ENCODE measurements around the gene AKIRIN1. TPM values are rescaled to one million over a fixed set of nuclear protein-coding genes. Genes with fewer than 3 reads are reported as not detected.
A peak's percentile ranks its signal among the peaks of the same experiment; 100 is the strongest.
"Not testable (repeated sequence)": the region's sequence is repeated elsewhere in the genome, so short reads cannot be mapped to it uniquely, and the experiment has no call there.

Gene AKIRIN1, protein sequence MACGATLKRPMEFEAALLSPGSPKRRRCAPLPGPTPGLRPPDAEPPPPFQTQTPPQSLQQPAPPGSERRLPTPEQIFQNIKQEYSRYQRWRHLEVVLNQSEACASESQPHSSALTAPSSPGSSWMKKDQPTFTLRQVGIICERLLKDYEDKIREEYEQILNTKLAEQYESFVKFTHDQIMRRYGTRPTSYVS
- 10 to 100 TPM in 2 of 3 donors, 1 to 10 TPM in 1; 9.5 to 47.0 (median 45.8) TPM for polyA plus RNA-seq

DNA sequence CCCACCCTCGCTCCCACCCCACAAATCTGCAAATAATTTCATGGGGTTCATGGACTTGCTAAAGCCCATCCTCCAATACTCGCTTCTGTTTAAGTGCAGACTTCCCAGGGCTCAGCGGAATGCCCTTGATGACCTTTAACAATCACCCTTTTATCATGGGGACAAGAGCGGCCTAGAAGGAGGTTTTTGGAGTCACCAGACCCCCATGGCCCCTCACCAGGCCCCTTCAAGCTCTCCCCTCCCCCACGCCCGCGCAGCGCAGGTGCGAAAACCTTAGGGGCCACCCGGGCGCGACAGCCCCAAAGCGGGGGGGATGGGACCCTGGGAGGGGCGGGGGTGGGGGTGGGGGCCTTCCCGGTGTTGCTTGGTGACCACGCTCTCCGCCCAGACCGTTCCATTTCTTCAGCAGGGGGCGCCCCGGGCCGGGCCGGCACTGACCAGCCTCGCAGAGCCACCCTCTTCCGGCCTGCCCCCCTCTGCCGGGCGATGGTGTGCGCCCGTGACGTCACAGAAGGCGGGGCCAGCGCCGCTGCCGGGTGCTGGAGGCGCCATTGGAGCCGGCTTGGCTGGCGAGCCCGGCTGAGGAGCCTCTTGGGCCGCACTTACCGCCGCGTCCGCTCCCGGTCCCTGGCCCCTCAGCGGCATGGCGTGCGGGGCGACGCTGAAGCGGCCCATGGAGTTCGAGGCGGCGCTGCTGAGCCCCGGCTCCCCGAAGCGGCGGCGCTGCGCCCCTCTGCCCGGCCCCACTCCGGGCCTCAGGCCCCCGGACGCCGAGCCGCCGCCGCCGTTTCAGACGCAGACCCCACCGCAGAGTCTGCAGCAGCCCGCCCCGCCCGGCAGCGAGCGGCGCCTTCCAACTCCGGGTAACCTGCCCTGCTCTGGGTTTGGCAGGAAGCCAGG is at the start of gene AKIRIN1:
Gene AKIRIN1 (plus strand): TSS at position 539 of the 900 bp plus-strand sequence. CDS start 105 bp downstream, at position 644.
- 0 to 1% (median 1%) methylated on average over 63 to 76 of the region's 76 CpGs for WGBS, 3 donors
- H3K27ac ChIP-seq (ENCODE audit: low read depth, low read length): peak within 1 kb of the TSS; percentile 91

DNA sequence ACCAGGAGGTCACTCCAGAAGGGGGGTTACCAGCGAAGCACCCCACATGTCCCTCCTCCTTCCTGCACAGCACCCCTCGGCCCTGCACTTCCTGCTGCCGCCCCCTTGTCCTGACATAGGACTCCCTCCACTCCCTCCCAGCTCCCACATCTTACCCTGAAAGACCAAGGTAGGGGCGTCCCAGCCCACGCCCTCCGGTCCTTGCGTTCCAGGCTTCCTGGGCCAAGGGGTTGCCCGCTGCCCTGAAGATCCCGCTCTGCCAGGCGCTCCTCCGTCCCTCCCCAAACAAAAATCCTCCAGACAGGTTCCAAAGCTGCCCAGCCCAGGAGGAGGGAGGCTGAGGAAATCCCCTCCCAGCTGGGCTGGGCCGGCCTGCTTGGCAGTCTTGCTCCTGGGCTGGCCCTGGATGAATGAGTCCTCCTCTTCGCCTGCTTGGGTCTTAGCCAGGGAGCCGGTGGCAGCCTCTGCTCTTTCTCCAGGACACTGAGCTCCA is 49.5 kb upstream of the AKIRIN1 start, which contains the start of gene RHBDL2:
Gene RHBDL2 (minus strand): TSS at position 304 of the 493 bp plus-strand sequence. CDS start 22,618 bp downstream, outside the sequence.
- 34 to 50% (median 39%) methylated on average over 14 of the region's 14 CpGs for WGBS, 3 donors
- no peak within 1 kb of the TSS for H3K27ac ChIP-seq (ENCODE audit: low read depth, low read length)

DNA sequence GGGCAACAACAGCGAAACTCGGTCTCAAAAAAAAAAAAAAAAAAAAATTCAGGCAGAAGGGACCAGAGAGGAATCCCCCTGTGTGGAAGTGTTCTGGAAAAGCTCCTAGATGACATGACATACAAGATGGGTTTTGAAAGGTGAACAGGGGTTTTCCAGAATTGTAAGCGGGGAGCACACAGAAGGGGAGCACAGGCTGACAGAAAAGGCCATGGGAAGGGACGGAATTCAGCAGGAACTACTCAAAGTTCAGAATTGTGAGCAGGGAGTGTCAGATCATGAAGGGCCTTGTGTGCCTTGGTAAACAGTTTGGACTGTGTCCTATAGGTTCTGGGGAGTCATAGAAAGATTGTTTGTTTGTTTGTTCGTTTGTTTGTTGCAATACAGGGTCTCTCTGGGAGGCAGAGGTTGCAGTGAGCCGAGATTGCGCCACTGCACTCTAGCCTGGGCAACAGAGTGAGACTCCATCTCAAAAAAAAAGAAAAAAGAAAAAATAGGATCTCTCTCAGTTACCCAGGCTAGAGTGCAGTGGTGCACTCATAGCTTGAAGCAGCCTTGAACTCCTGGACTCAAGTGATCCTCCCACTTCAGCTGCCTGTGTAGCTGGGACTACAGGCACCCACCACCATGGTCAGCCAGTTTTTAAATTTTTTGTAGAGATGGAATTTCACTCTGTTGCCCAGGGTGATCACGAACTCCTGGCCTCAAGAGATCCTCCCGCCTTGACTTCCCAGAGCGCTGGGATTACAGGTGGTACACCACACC is 48.2 kb upstream of the AKIRIN1 start:
- H3K27ac ChIP-seq (ENCODE audit: low read depth, low read length): no peak overlapping the region
- WGBS, 3 donors: 94 to 95% (median 95%) methylated on average over 10 of the region's 10 CpGs

DNA sequence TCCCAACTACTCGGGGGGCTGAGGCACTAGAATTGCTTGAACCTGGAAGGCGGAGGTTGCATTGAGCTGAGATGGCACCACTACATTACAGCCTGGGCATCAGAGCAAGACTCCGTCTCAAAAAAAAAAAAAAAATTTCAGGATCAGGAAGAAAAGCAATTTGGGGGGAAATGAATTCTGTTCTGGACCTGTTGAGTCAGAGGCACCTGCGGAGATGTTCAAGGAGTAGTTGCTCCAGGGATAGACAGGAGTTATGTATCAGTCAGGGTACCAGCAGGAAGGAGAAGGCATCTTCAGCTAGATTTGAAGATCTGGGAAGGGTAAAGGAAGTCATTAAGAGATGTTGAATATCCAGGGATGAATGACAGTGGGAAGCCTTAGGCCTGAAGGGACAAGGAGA is 46.5 kb upstream of the AKIRIN1 start:
- WGBS, 3 donors: 96 to 100% (median 97%) methylated on average over 4 of the region's 4 CpGs
- no peak overlapping the region for H3K27ac ChIP-seq (ENCODE audit: low read depth, low read length)

DNA sequence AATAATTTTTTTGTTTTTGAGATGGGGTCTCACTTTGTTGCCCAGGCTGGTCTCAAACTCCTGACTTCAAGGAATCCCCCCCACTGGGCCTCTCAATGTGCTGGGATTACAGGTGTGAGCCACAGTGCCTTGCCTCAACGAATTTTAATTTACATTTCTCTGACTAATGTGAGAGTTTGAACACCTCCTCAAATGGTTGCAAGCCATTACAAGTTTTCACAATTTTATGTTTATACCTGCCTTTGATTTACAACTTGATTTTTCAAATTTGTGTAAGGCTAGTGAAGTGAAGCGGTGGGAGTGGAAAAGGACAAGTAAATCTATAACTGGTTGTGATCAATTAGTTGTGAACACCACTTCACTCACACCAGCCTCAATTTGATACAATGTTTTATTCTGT is 40.5 kb upstream of the AKIRIN1 start:
- H3K27ac ChIP-seq (ENCODE audit: low read depth, low read length): no peak overlapping the region
- WGBS, 3 donors: 51 to 65% (median 54%) methylated on average over 2 of the region's 2 CpGs

DNA sequence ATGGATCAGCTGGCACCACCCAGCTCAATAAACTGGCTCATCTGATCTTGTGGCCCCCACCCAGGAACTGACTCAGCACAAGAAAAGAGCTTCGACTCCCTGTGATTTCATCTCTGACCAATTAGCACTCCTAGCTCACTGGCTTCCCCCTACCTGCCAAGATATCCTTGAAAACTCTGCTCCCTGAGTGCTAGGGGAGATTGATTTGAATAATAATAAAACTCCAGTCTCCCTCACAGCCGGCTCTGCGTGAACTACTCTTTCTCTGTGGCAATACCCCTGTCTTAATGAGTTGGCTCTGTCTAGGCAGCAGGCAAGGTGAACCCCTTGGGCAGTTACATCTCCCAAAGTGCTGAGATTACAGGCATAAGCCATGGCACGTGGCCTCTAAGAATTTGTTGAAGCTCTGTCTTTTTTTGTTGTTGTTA is 37.6 kb upstream of the AKIRIN1 start:
- H3K27ac ChIP-seq (ENCODE audit: low read depth, low read length): no peak overlapping the region
- WGBS, 3 donors: 30 to 42% (median 38%) methylated on average over 4 of the region's 4 CpGs

DNA sequence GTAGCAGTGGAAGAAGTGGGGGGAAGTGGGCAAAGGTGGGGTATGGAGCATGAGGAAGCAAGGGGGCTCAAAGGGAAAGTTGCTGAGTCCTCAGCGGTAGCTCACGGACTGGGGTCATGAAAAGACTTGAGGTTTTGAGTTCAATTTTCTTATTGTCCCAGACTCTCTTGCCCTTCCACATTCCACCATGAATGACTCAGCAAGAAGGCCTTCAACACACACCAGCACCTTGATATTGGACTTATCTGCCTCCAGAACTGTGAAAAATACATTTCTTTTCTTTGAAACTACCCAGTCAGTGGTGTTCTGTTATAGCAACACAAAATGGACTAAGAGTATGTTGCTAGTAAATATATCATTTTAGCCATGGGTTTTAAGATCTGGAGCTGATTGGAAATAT is 32.1 kb upstream of the AKIRIN1 start:
- no peak overlapping the region for H3K27ac ChIP-seq (ENCODE audit: low read depth, low read length)
- WGBS, 3 donors: 94 to 96% (median 96%) methylated on average over 2 of the region's 2 CpGs

DNA sequence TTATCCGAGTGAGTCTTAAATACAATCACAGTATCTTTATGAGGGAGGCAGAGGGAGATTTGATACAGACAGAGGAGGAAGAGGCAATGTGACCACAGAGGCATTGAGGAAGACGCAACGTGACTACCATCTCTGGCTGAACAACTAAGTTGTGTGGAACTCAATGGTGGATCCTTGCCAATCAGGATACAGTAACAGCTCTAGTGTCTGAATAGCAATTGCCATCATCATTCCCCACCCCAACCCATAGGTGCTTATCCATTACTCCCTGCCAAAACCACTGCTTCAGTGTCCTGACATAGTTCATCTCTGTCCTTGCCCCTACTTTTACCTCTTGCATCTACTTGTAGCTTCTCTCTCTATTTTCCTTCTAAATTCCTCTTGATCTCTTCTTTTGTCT is 29.0 kb upstream of the AKIRIN1 start:
- no peak overlapping the region for H3K27ac ChIP-seq (ENCODE audit: low read depth, low read length)
- 57 to 74% (median 58%) methylated on average over 3 of the region's 3 CpGs for WGBS, 3 donors

DNA sequence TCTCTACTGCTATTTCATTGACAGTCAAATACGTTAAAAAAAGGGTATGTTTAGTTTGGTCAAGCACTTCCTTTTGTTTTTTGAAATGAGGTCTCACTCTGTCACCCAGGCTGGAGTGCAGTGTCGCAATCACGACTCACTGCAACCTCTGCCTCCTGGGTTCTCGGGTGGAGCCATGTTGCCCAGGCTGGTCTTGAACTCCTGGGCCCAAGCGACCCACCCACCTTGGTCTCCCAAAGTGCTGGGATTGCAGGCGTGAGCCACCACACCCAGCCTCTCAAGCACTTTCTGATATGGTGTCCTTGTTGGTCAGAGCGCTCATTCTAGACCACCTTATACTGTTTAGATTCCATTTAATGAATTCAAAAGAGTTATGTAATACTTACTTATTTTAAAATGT is 28.5 kb upstream of the AKIRIN1 start:
- H3K27ac ChIP-seq (ENCODE audit: low read depth, low read length): no peak overlapping the region

DNA sequence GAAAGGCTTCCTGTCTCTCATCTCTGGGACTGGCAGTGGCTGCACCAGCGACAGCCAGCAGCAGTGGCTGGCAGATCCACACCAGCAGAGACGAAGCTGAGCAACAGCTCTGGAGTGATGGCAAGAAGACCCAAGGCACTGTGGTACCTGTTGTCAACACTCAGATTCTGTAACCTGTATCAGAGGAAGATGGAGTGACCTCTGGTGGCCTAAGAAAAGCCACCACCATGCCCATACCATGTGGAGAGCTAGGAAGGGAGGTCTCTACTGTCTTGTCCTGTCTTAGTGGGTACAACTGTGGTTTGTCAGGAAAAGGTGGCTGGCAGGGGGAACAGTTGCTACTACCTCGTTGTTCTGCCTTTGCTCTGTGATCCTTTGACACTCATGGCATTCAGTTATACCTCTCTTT is 26.9 kb upstream of the AKIRIN1 start:
- 53 to 63% (median 59%) methylated on average over 3 of the region's 3 CpGs for WGBS, 3 donors
- H3K27ac ChIP-seq (ENCODE audit: low read depth, low read length): no peak overlapping the region

More for the DNA sequence above, 28.5 kb upstream of the AKIRIN1 start:
- WGBS, 3 donors: 68 to 88% (median 68%) methylated on average over 7 of the region's 7 CpGs

DNA sequence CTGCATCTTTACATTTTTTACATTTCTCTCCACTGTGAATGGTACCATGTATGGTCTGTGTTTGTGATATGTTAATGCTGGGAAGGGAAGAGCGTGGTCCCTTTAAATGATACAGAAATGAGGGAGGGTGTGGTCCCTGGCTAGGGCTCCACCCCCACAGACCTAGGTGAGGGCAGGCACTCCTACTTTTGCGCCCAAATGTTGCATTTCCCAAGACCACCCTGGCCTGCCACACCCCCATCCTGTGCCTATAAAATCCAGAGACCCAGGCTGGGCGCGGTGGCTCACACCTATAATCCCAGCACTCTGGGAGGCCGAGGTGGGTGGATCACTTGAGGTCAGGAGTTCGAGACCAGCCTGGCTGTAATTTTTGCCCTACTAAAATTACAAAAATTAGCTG is 17.9 kb upstream of the AKIRIN1 start:
- WGBS, 3 donors: 63 to 67% (median 64%) methylated on average over 6 of the region's 6 CpGs
- H3K27ac ChIP-seq (ENCODE audit: low read depth, low read length): not testable (repeated sequence)

DNA sequence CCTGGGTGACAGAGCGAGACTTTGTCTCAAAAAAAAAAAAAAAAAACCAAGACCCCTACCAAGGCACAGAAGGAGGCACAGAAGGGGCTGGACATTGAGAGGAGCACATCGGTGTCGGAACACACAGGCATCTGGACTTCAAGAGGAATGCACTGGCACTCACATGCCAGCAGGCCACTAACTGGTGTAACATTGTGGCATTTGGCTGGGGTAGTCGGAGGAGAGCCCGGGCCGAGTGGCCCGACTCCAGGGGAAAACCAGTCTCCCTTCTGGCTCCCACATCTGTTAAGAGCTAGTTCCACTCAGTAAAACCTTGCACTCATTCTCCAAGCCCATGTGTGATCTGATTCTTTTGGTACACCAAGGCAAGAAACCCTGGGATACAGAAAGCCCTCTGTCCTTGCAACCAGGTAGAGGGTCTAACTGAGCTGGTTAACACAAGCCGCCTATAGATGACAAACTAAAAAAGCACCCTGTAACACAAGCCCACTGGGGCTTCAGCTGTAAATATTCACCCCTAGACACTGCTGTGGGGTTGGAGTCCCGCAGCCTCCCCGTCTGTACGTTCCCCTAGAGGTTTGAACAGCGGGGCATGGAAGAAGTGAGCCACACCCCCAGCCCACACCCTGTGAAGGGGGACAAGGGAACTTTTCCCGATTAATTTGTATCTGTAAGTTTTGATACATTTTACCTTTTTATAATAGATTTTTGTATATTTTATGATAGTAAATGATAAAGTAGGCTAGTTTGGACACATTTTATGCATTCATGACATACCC is 17.2 kb upstream of the AKIRIN1 start:
- 79 to 85% (median 83%) methylated on average over 12 to 13 of the region's 13 CpGs for WGBS, 3 donors
- no peak overlapping the region for H3K27ac ChIP-seq (ENCODE audit: low read depth, low read length)

DNA sequence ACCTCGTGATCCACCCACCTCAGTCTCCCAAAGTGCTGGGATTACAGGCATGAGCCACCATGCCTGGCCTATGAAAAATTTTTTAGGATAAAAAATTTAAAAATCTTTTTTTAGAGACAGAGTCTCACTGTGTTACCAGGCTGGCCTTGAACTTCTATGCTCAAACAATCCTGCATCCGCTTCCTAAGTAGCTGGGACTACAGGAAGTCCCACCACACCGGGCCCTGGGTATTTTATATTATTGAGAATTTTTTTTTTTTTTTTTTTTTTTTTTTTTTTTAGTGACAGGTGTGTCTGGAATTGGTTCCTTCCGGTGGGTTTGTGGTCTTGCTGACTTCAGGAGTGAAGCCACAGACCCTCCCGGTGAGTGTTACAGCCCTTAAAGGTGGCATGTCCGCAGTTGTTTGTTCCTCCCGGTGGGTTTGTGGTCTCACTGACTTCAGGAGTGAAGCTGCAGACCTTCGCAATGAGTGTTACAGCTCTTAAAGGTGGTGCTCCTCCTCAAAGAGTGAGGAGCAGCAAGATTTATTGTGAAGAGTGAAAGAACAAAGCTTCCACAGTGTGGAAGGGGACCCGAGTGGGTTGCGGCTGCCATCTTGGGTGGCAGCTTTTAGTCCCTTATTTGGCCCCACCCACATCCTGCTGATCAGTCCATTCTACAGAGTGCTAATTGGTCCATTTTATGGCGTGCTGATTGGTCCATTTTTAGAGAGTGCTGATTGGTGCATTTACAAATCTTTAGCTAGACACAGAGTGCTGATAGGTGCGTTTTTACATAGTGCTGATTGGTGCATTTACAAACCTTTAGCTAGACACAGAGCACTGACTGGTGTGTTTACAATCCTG is 13.5 kb upstream of the AKIRIN1 start:
- 83 to 87% (median 84%) methylated on average over 12 of the region's 12 CpGs for WGBS, 3 donors
- H3K27ac ChIP-seq (ENCODE audit: low read depth, low read length): not testable (repeated sequence)

DNA sequence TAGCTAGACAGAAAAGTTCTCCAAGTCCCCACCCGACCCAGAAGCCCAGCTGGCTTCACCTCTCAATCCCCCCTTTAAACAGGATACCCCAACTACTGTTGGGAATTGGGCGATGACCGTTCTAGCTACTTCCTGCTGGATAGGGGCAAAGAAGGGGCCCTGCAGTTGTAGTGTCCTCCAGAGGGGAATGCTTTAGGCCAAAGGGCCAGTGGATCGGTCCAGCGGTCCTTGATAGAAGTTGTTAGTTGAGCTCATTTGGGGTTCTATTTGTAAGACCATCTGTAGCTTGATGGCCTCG is 12.9 kb upstream of the AKIRIN1 start:
- WGBS, 3 donors: 89 to 94% (median 93%) methylated on average over 6 of the region's 6 CpGs

DNA sequence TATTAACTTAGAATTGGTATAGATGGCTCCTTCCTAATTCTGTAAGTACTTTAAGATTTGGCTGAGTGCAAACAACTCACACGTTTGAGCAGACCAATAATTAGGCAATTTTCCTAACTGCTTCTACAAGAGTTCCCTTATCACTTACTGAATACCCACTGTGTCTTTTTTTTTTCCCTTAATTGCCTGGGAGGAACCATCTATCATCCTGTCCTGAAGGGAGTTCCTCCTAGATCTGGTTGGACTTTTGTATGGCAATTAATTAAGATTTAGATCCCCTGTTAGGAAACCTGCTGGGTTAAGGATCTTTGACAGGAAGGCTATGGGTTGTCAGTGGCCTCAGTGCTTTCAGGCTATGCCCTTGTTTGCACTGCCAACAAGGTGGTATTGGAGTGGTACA is 11.7 kb upstream of the AKIRIN1 start:
- WGBS, 3 donors: 13 to 64% (median 36%) methylated on average over 1 of the region's 1 CpG
- H3K27ac ChIP-seq (ENCODE audit: low read depth, low read length): not testable (repeated sequence)

More for the DNA sequence above, 12.9 kb upstream of the AKIRIN1 start:
- not testable (repeated sequence) for H3K27ac ChIP-seq (ENCODE audit: low read depth, low read length)

DNA sequence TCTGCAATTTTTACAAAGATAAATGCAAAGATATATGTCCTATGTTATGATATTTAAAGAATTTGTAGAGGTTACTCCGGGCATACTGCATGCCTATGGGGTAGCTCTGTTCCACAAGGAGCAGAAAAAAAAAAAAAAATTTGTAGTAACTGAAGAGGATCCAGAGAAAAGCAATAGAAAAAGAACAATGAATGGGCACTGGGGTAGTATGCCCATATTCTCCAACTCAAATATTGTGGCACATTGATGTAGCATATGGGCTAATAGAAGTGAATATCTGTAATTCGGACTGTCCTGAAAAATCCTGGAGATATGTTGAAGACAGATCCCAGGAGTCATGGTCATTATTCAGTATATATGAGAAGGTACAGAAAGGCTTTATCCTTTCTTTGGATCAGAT is 1.1 kb upstream of the AKIRIN1 start:
- H3K27ac ChIP-seq (ENCODE audit: low read depth, low read length): no peak overlapping the region
- 69 to 80% (median 72%) methylated on average over 2 of the region's 2 CpGs for WGBS, 3 donors

DNA sequence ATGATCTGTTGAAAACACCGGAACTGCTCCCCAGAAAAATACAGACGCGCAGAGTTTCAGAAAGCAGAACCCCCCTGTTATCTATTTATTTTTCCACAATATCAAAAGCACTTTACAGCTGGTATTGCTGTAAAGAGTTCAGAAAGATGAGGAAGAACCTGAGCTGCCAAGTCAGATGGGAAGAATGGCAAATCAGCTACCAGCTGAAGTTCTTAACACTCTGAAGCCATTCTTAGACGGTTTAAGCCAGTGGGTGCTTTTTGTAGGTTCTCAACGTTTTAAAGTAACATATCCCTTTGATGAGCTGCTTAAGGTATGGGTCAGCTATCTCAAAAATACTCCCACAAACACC is 714 bp upstream of the AKIRIN1 start:
- H3K27ac ChIP-seq (ENCODE audit: low read depth, low read length): no peak overlapping the region
- WGBS, 3 donors: 19 to 34% (median 33%) methylated on average over 5 of the region's 5 CpGs

Data from adipose tissue (tissue), 3 donors.